ENCODE data around the gene THADA. TPM values are rescaled to one million over a fixed set of nuclear protein-coding genes. Genes with fewer than 3 reads are reported as not detected.

Gene THADA
- polyA plus RNA-seq, 3 donors = 7.3 to 11.2 (median 9.7) TPM

- H3K4me1 ChIP-seq (ENCODE audit: control insufficient read depth in 1 of 2, insufficient read depth in 2 of 2, low read length in 2 of 2) = peaks cover 31 to 64% of the 10 kb centered on the region in 2 donors
- H3K27me3 ChIP-seq (ENCODE audit: control insufficient read depth in 2 of 2, insufficient read depth in 2 of 2, low read length in 2 of 2) = no peaks in the 10 kb centered on the region
- Mint-ChIP-seq H3K27ac (peak overlapping the region; percentile 78 to 99 (median 98)), H3K9me3 (peaks cover 0 to 9% (median 0%) of the 10 kb centered on the region in 7 donors), H3K27me3 (ENCODE audit: low read depth in 3 of 3) (peaks cover 0 to 4% (median 0%) of the 10 kb centered on the region in 3 donors), H3K4me3 (peak overlapping the region; percentile 98 to 100), H3K4me1 (peaks cover 47% of the 10 kb centered on the region), H3K36me3 (peaks cover 23 to 40% of the 10 kb centered on the region in 2 donors)
- no peaks in the 10 kb centered on the region for H3K9me3 ChIP-seq (replicated peaks in 1 of 2; ENCODE audit: control insufficient read depth in 1 of 2, insufficient read depth in 1 of 2, low read length in 2 of 2)
- H3K9ac ChIP-seq (ENCODE audit: insufficient read depth, low read length, poor library complexity, severe bottlenecking) = peak overlapping the region; percentile 86
- peak overlapping the region; percentile 83 to 99 (median 87) for H3K4me3 ChIP-seq (replicated peaks in 1 of 3; ENCODE audit: low read depth in 2 of 3, low read length in 3 of 3)
- TF ChIP-seq CTCF (IDR thresholded peaks at IDR 0.05) = no peak
- H2AFZ ChIP-seq (ENCODE audit: insufficient read depth, low read depth, low read length, poor library complexity, severe bottlenecking) = no peak overlapping the region
- DNase-seq = no peak
- peak overlapping the region; percentile 88 to 92 for H3K27ac ChIP-seq (ENCODE audit: low read depth in 1 of 2, low read length in 2 of 2)
- peak overlapping the region; percentile 90 for H3K4me2 ChIP-seq (replicated peaks; ENCODE audit: extremely low read depth, low read length, poor library complexity, severe bottlenecking)
- intact Hi-C loops (cut with micrococcal nuclease) = loop anchor here in 1 of 2 donors (5.0 to 10.0 kb wide), 3 partner anchors 65 to 398 kb away; no protein-coding TSS in a partner anchor
- WGBS (ENCODE audit: insufficient coverage) = no CpG with 5 or more reads among the region's 8 CpGs
- H3K36me3 ChIP-seq (replicated peaks in 1 of 2; ENCODE audit: control insufficient read depth in 1 of 2, insufficient read depth in 2 of 2, low read length in 2 of 2) = peaks cover 26 to 37% of the 10 kb centered on the region in 2 donors
- H4K20me1 ChIP-seq (ENCODE audit: insufficient read depth, low read length) = peaks cover 59% of the 10 kb centered on the region
- H3K79me2 ChIP-seq (ENCODE audit: insufficient read depth, low read length) = peaks cover 88% of the 10 kb centered on the region
These were observed 373.1 kb downstream of the THADA start for GRCh38 chr2:43222475-43223309.

GRCh38 chr2:43221763-43222474 is 373.9 kb downstream of the THADA start:
- 0% methylated on average over 6 of the region's 8 CpGs for WGBS (ENCODE audit: insufficient coverage)
- Histone ChIP-seq H3K27ac (ENCODE audit: low read depth in 1 of 2, low read length in 2 of 2) (peak overlapping the region; percentile 88 to 92), H3K79me2 (ENCODE audit: insufficient read depth, low read length) (peaks cover 87% of the 10 kb centered on the region), H3K27me3 (ENCODE audit: control insufficient read depth in 2 of 2, insufficient read depth in 2 of 2, low read length in 2 of 2) (no peaks in the 10 kb centered on the region), H3K9me3 (replicated peaks in 1 of 2; ENCODE audit: control insufficient read depth in 1 of 2, insufficient read depth in 1 of 2, low read length in 2 of 2) (no peaks in the 10 kb centered on the region), H3K4me1 (ENCODE audit: control insufficient read depth in 1 of 2, insufficient read depth in 2 of 2, low read length in 2 of 2) (peaks cover 36 to 62% of the 10 kb centered on the region in 2 donors), H4K20me1 (ENCODE audit: insufficient read depth, low read length) (peaks cover 59% of the 10 kb centered on the region), H3K4me2 (replicated peaks; ENCODE audit: extremely low read depth, low read length, poor library complexity, severe bottlenecking) (peak overlapping the region; percentile 90), H2AFZ (ENCODE audit: insufficient read depth, low read depth, low read length, poor library complexity, severe bottlenecking) (no peak overlapping the region), H3K36me3 (replicated peaks in 1 of 2; ENCODE audit: control insufficient read depth in 1 of 2, insufficient read depth in 2 of 2, low read length in 2 of 2) (peaks cover 26 to 37% of the 10 kb centered on the region in 2 donors), H3K9ac (ENCODE audit: insufficient read depth, low read length, poor library complexity, severe bottlenecking) (peak overlapping the region; percentile 86), H3K4me3 (replicated peaks in 1 of 3; ENCODE audit: low read depth in 2 of 3, low read length in 3 of 3) (peak overlapping the region; percentile 83 to 99 (median 87))
- Mint-ChIP-seq H3K4me3 (peak overlapping the region; percentile 98 to 100), H3K27me3 (ENCODE audit: low read depth in 3 of 3) (peaks cover 0 to 4% (median 0%) of the 10 kb centered on the region in 3 donors), H3K27ac (peak overlapping the region; percentile 98 to 99 (median 98)), H3K4me1 (peaks cover 52% of the 10 kb centered on the region), H3K36me3 (peaks cover 23 to 40% of the 10 kb centered on the region in 2 donors), H3K9me3 (peaks cover 0 to 9% (median 0%) of the 10 kb centered on the region in 7 donors)
- no peak for TF ChIP-seq CTCF (IDR thresholded peaks at IDR 0.05)
- intact Hi-C loops (cut with micrococcal nuclease) = loop anchor here in 1 of 2 donors (5.0 to 10.0 kb wide), 3 partner anchors 65 to 397 kb away; no protein-coding TSS in a partner anchor
- DNase-seq = peak; percentile 72 to 82 (median 81)

Measured in CD14-positive monocyte (primary cell).